RPMI7951 (cell line): ENCODE results near the gene C10orf105. TPM values are rescaled to one million over a fixed set of nuclear protein-coding genes. Genes with fewer than 3 reads are reported as not detected.
A peak's percentile ranks its signal among the peaks of the same experiment; 100 is the strongest.

ENCODE experiments used
- DNase-seq: peaks from one replicate; pipeline ENCODE4 v3.0.0-alpha.2; 2012; ENCODE audit warnings: low read depth
- total RNA-seq: library from RNA; depleted of rRNA; stranded (reverse); fragments of >200 nt; shearing (Covaris generic); gene quantifications from 2 replicates; pipeline ENCODE4 v1.2.3, GENCODE V29; 2014

The C10orf105 gene
- total RNA-seq, 1 experiment from 2014 or later: 0.12 TPM

GRCh38 chr10:71716426-71716825 lies 3.2 kb downstream of the C10orf105 start:
- DNase-seq: no peak

GRCh38 chr10:71715860-71716259 lies 3.7 kb downstream of the C10orf105 start:
- no peak for DNase-seq

GRCh38 chr10:71715026-71715425 lies 4.6 kb downstream of the C10orf105 start:
- no peak for DNase-seq

GRCh38 chr10:71714592-71714991 lies 5.0 kb downstream of the C10orf105 start:
- no peak for DNase-seq

- no peak for DNase-seq
Observed at GRCh38 chr10:71714031-71714410, 5.6 kb downstream of the C10orf105 start.

GRCh38 chr10:71713135-71714030 lies 6.2 kb downstream of the C10orf105 start:
- peak; percentile 49 for DNase-seq

- no peak for DNase-seq
Observed at GRCh38 chr10:71712572-71713134, 6.9 kb downstream of the C10orf105 start.

- DNase-seq: no peak
Observed at GRCh38 chr10:71712170-71712569, 7.4 kb downstream of the C10orf105 start.

- DNase-seq: no peak
Observed at GRCh38 chr10:71711052-71711623, 8.4 kb downstream of the C10orf105 start.

GRCh38 chr10:71710519-71710918 lies 9.1 kb downstream of the C10orf105 start:
- DNase-seq: no peak

GRCh38 chr10:71708897-71709882 lies 10.4 kb downstream of the C10orf105 start:
- no peak for DNase-seq

GRCh38 chr10:71708301-71708703 lies 11.3 kb downstream of the C10orf105 start:
- no peak for DNase-seq

- no peak for DNase-seq
Observed at GRCh38 chr10:71707240-71707789, 12.3 kb downstream of the C10orf105 start.

GRCh38 chr10:71706216-71707121 lies 13.1 kb downstream of the C10orf105 start:
- no peak for DNase-seq

GRCh38 chr10:71705582-71705981 lies 14.0 kb downstream of the C10orf105 start:
- no peak for DNase-seq

GRCh38 chr10:71704816-71705215 lies 14.8 kb downstream of the C10orf105 start:
- no peak for DNase-seq

GRCh38 chr10:71703577-71703976 lies 16.0 kb downstream of the C10orf105 start:
- DNase-seq: no peak

- no peak for DNase-seq
Observed at GRCh38 chr10:71701496-71702132, 18.0 kb downstream of the C10orf105 start.

GRCh38 chr10:71700731-71701368 lies 18.7 kb downstream of the C10orf105 start:
- DNase-seq: no peak
